Tibial artery (tissue), 4 donors: ENCODE results near the gene CHTF18.
"Not testable (repeated sequence)": the region's sequence is repeated elsewhere in the genome, so short reads cannot be mapped to it uniquely, and the experiment has no call there.

ENCODE experiments used
- DNase-seq, 2 donors: peaks; one replicate each; pipeline ENCODE4 v3.0.0-alpha.2; 2019
- H3K27ac ChIP-seq, 2 donors: fragments of 200-600 bp; sonication (generic) in 1 of 2; 1 replicate in 1 of 2; 2 replicates in 1 of 2; pipeline ENCODE4 v1.5.1; 2018 to 2019; ENCODE audit warnings: mild to moderate bottlenecking in 1 of 2
- H3K27me3 ChIP-seq, 2 donors: fragments of 200-600 bp; sonication (generic) in 1 of 2; one replicate each; pipeline versions ENCODE4 v1.5.1 to v1.6.0; 2016 to 2019
- H3K36me3 ChIP-seq, 3 donors: fragments of 200-600 bp; sonication (generic) in 2 of 3; one replicate each; pipeline ENCODE4 v1.5.1; 2016 to 2019; ENCODE audit warnings: mild to moderate bottlenecking in 2 of 3
- H3K4me1 ChIP-seq, 4 donors: fragments of 200-600 bp; sonication (generic) in 2 of 4; 1 replicate in 3 of 4; 2 replicates in 1 of 4; pipeline ENCODE4 v1.5.1; 2016 to 2019
- H3K4me3 ChIP-seq, 2 donors: fragments of 200-600 bp; sonication (generic) in 1 of 2; 1 replicate in 1 of 2; 2 replicates in 1 of 2; pipeline ENCODE4 v1.5.1; 2018 to 2019; ENCODE audit warnings: mild to moderate bottlenecking in 2 of 2
- H3K9me3 ChIP-seq, 3 donors: fragments of 200-600 bp; sonication (generic) in 1 of 3; one replicate each; pipeline ENCODE4 v1.5.1; 2016 to 2019
- CTCF ChIP-seq, 2 experiments: fragments of 200-600 bp in 1 of 2; fragments of 450-650 bp in 1 of 2; IDR thresholded peaks; one replicate each; pipeline ENCODE4 v1.5.1; 2017 to 2019; ENCODE audit warnings: antibody characterized with exemption in 2 of 2, mild to moderate bottlenecking in 1 of 2, moderate library complexity in 1 of 2
- intact Hi-C: fragments of 100-400 bp; cut with DNase I; formaldehyde crosslinking; loops from one replicate; pipeline ENCODE4 v1.15.0; 2023; ENCODE audit warnings: low total_unique reads

CHTF18 gene

GRCh38 chr16:741986-742629 is 46.3 kb upstream of the CHTF18 start:
- TF ChIP-seq CTCF (IDR thresholded peaks at IDR 0.05) = no peak
- Histone ChIP-seq H3K9me3 (no peaks in the 10 kb centered on the region), H3K36me3 (peaks cover 4 to 20% (median 10%) of the 10 kb centered on the region in 3 donors), H3K4me1 (peaks cover 4 to 16% (median 16%) of the 10 kb centered on the region in 4 donors), H3K27ac (no peak overlapping the region), H3K27me3 (peaks cover 0 to 22% of the 10 kb centered on the region in 2 donors), H3K4me3 (no peak overlapping the region)
- intact Hi-C loops = loop anchor here (2.0 kb wide), 1 partner anchor 27 kb away; the partner anchor contains the start of gene METRN
- no peak for DNase-seq

GRCh38 chr16:742894-743293 is 45.5 kb upstream of the CHTF18 start:
- peaks cover 0 to 12% (median 2%) of the 10 kb centered on the region in 3 donors for H3K36me3 ChIP-seq

GRCh38 chr16:743794-744500 is 44.5 kb upstream of the CHTF18 start:
- H3K36me3 ChIP-seq = peaks cover 0 to 5% (median 0%) of the 10 kb centered on the region in 3 donors
- TF ChIP-seq CTCF (IDR thresholded peaks at IDR 0.05) = no peak
- intact Hi-C loops = no loop called here
- H3K4me1 ChIP-seq = peaks cover 4 to 16% (median 16%) of the 10 kb centered on the region in 4 donors
- H3K27me3 ChIP-seq = peaks cover 0 to 22% of the 10 kb centered on the region in 2 donors
- H3K9me3 ChIP-seq = no peaks in the 10 kb centered on the region
- no peak for DNase-seq
- H3K4me3 ChIP-seq = no peak overlapping the region
- no peak overlapping the region for H3K27ac ChIP-seq

More at GRCh38 chr16:742894-743293, 45.5 kb upstream of the CHTF18 start:
- Histone ChIP-seq H3K4me1 (peaks cover 4 to 16% (median 16%) of the 10 kb centered on the region in 4 donors), H3K27me3 (peaks cover 0 to 22% of the 10 kb centered on the region in 2 donors)
- intact Hi-C loops, H3K27ac ChIP-seq, DNase-seq, H3K9me3 ChIP-seq, H3K4me3 ChIP-seq: not testable (repeated sequence)

- H3K27ac ChIP-seq = no peak overlapping the region
- H3K4me3 ChIP-seq = no peak overlapping the region
- no peaks in the 10 kb centered on the region for H3K36me3 ChIP-seq
- peaks cover 0 to 6% (median 5%) of the 10 kb centered on the region in 4 donors for H3K4me1 ChIP-seq
- no peak for TF ChIP-seq CTCF (IDR thresholded peaks at IDR 0.05)
- intact Hi-C loops = no loop called here
- no peak for DNase-seq
- peaks cover 0 to 22% of the 10 kb centered on the region in 2 donors for H3K27me3 ChIP-seq
- H3K9me3 ChIP-seq = no peaks in the 10 kb centered on the region
Observed at GRCh38 chr16:745739-746138, 42.7 kb upstream of the CHTF18 start.

GRCh38 chr16:746637-747036 is 41.8 kb upstream of the CHTF18 start:
- Histone ChIP-seq H3K27me3 (peaks cover 0 to 22% of the 10 kb centered on the region in 2 donors), H3K9me3 (no peaks in the 10 kb centered on the region), H3K36me3 (no peaks in the 10 kb centered on the region), H3K27ac (no peak overlapping the region), H3K4me1 (peaks cover 0 to 5% (median 0%) of the 10 kb centered on the region in 4 donors), H3K4me3 (no peak overlapping the region)
- intact Hi-C loops = no loop called here
- TF ChIP-seq CTCF (IDR thresholded peaks at IDR 0.05) = no peak
- no peak for DNase-seq
